HG02885 (cell line): Measurements from ENCODE around the gene KCNA10.

ENCODE experiments used
- ATAC-seq: cut with Tn5 transposase; IDR thresholded peaks from one replicate; pipeline ENCODE4 v1.9.1; 2021; ENCODE audit warnings: mild to moderate bottlenecking; ENCODE audit not compliant: unreplicated experiment, poor library complexity

KCNA10 gene

GRCh38 chr1:110519125-110519810 lies at the start of gene KCNA10:
TSS of gene KCNA10 (minus strand) at chr1:110519175. CDS start at chr1:110518787, 388 bp downstream.
- ATAC-seq = no peak

GRCh38 chr1:110566836-110567235 lies 47.9 kb upstream of the KCNA10 start:
- no peak for ATAC-seq

- ATAC-seq = no peak
Observed at GRCh38 chr1:110565565-110565964, 46.6 kb upstream of the KCNA10 start.

- no peak for ATAC-seq
Observed at GRCh38 chr1:110563089-110563488, 44.1 kb upstream of the KCNA10 start.

- ATAC-seq = no peak
Observed at GRCh38 chr1:110561596-110561995, 42.6 kb upstream of the KCNA10 start.

- no peak for ATAC-seq
Observed at GRCh38 chr1:110559157-110559556, 40.2 kb upstream of the KCNA10 start.

GRCh38 chr1:110557481-110557880 lies 38.5 kb upstream of the KCNA10 start:
- no peak for ATAC-seq

- ATAC-seq = no peak
Observed at GRCh38 chr1:110556471-110556807, 37.5 kb upstream of the KCNA10 start.

GRCh38 chr1:110555807-110556470 lies 37.0 kb upstream of the KCNA10 start:
- no peak for ATAC-seq

- no peak for ATAC-seq
Observed at GRCh38 chr1:110554871-110555801, 36.2 kb upstream of the KCNA10 start.

GRCh38 chr1:110551278-110551809 lies 32.4 kb upstream of the KCNA10 start:
- no peak for ATAC-seq

GRCh38 chr1:110549831-110550230 lies 30.9 kb upstream of the KCNA10 start:
- no peak for ATAC-seq

- no peak for ATAC-seq
Observed at GRCh38 chr1:110548381-110548780, 29.4 kb upstream of the KCNA10 start.

- no peak for ATAC-seq
Observed at GRCh38 chr1:110547017-110547416, 28.0 kb upstream of the KCNA10 start.

- ATAC-seq = no peak
Observed at GRCh38 chr1:110545492-110545891, 26.5 kb upstream of the KCNA10 start.

GRCh38 chr1:110544753-110545152 lies 25.8 kb upstream of the KCNA10 start:
- ATAC-seq = no peak

- ATAC-seq = no peak
Observed at GRCh38 chr1:110542725-110543124, 23.8 kb upstream of the KCNA10 start.

- ATAC-seq = no peak
Observed at GRCh38 chr1:110541906-110542395, 23.0 kb upstream of the KCNA10 start.

GRCh38 chr1:110540891-110541685 lies 22.1 kb upstream of the KCNA10 start:
- no peak for ATAC-seq

GRCh38 chr1:110538921-110539320 lies 19.9 kb upstream of the KCNA10 start:
- no peak for ATAC-seq
